Parathyroid adenoma (tissue), 2 donors: Measurements from ENCODE around the gene GRAMD4.

Experiments used
- H2AFZ ChIP-seq: fragments of 300-600 bp; sonication (generic); one replicate; pipeline ENCODE4 v1.7.0; 2017; ENCODE audit warnings: antibody characterized with exemption, mild to moderate bottlenecking
- H3K27ac ChIP-seq: fragments of 300-600 bp; sonication (generic); one replicate; pipeline ENCODE4 v1.7.0; 2017
- H3K27me3 ChIP-seq: fragments of 300-600 bp; sonication (generic); one replicate; pipeline ENCODE4 v1.7.0; 2017; ENCODE audit warnings: low read length; ENCODE audit not compliant: control insufficient read depth, insufficient read depth
- H3K36me3 ChIP-seq: fragments of 300-600 bp; sonication (generic); one replicate; pipeline ENCODE4 v1.7.0; 2017; ENCODE audit warnings: low read length; ENCODE audit not compliant: control insufficient read depth, insufficient read depth
- H3K4me1 ChIP-seq: fragments of 300-600 bp; sonication (generic); one replicate; pipeline ENCODE4 v1.7.0; 2017; ENCODE audit warnings: control low read depth
- H3K4me2 ChIP-seq: fragments of 300-600 bp; sonication (generic); one replicate; pipeline ENCODE4 v1.7.0; 2017; ENCODE audit warnings: low read length
- H3K4me3 ChIP-seq: fragments of 300-600 bp; sonication (generic); one replicate; pipeline ENCODE4 v1.7.0; 2017; ENCODE audit warnings: low read depth, low read length
- H3K79me2 ChIP-seq: fragments of 300-600 bp; sonication (generic); one replicate; pipeline ENCODE4 v1.7.0; 2017; ENCODE audit warnings: control low read depth
- H3K9ac ChIP-seq: fragments of 300-600 bp; sonication (generic); one replicate; pipeline ENCODE4 v1.7.0; 2017; ENCODE audit warnings: mild to moderate bottlenecking
- H3K9me3 ChIP-seq: fragments of 300-600 bp; sonication (generic); one replicate; pipeline ENCODE4 v1.7.0; 2017; ENCODE audit warnings: low read length; ENCODE audit not compliant: control insufficient read depth
- CTCF ChIP-seq: fragments of 300-600 bp; sonication (generic); IDR thresholded peaks from one replicate; pipeline ENCODE4 v1.7.0; 2017; ENCODE audit warnings: antibody characterized with exemption, mild to moderate bottlenecking
- donor health status: primary hyperparathyroidism.

The GRAMD4 gene

GRCh38 chr22:46675479-46675878, 55.3 kb downstream of the GRAMD4 start:
- no peaks in the 10 kb centered on the region for H3K9me3 ChIP-seq
- H3K36me3 ChIP-seq = no peaks in the 10 kb centered on the region
- no peak overlapping the region for H3K27ac ChIP-seq
- H3K4me2 ChIP-seq = no peak overlapping the region
- H2AFZ ChIP-seq = no peak overlapping the region
- no peak overlapping the region for H3K4me3 ChIP-seq
- no peaks in the 10 kb centered on the region for H3K4me1 ChIP-seq
- TF ChIP-seq CTCF = no peak
- no peaks in the 10 kb centered on the region for H3K79me2 ChIP-seq
- no peaks in the 10 kb centered on the region for H3K27me3 ChIP-seq
- H3K9ac ChIP-seq = no peak overlapping the region

- no peak overlapping the region for H3K4me2 ChIP-seq
- no peak for TF ChIP-seq CTCF
- no peak overlapping the region for H3K27ac ChIP-seq
- no peaks in the 10 kb centered on the region for H3K79me2 ChIP-seq
- H3K27me3 ChIP-seq = no peaks in the 10 kb centered on the region
- no peak overlapping the region for H3K9ac ChIP-seq
- H3K4me3 ChIP-seq = no peak overlapping the region
- H3K9me3 ChIP-seq = no peaks in the 10 kb centered on the region
- H3K4me1 ChIP-seq = no peaks in the 10 kb centered on the region
- no peaks in the 10 kb centered on the region for H3K36me3 ChIP-seq
- H2AFZ ChIP-seq = no peak overlapping the region
Measured at GRCh38 chr22:46675938-46676337, 55.8 kb downstream of the GRAMD4 start.

GRCh38 chr22:46676479-46676878, 56.3 kb downstream of the GRAMD4 start:
- no peak for TF ChIP-seq CTCF
- H3K27me3 ChIP-seq = no peaks in the 10 kb centered on the region
- H3K9me3 ChIP-seq = no peaks in the 10 kb centered on the region
- H3K79me2 ChIP-seq = no peaks in the 10 kb centered on the region
- no peaks in the 10 kb centered on the region for H3K4me1 ChIP-seq
- H3K27ac ChIP-seq = no peak overlapping the region
- no peaks in the 10 kb centered on the region for H3K36me3 ChIP-seq
- H3K4me2 ChIP-seq = no peak overlapping the region
- no peak overlapping the region for H3K9ac ChIP-seq
- no peak overlapping the region for H3K4me3 ChIP-seq
- H2AFZ ChIP-seq = no peak overlapping the region

- H3K36me3 ChIP-seq = no peaks in the 10 kb centered on the region
- no peak overlapping the region for H2AFZ ChIP-seq
- no peaks in the 10 kb centered on the region for H3K9me3 ChIP-seq
- no peaks in the 10 kb centered on the region for H3K79me2 ChIP-seq
- no peaks in the 10 kb centered on the region for H3K27me3 ChIP-seq
- H3K27ac ChIP-seq = no peak overlapping the region
- no peak for TF ChIP-seq CTCF
- H3K4me2 ChIP-seq = no peak overlapping the region
- H3K9ac ChIP-seq = no peak overlapping the region
- H3K4me3 ChIP-seq = no peak overlapping the region
- no peaks in the 10 kb centered on the region for H3K4me1 ChIP-seq
Measured at GRCh38 chr22:46676881-46677280, 56.7 kb downstream of the GRAMD4 start.

GRCh38 chr22:46677323-46678002, 57.3 kb downstream of the GRAMD4 start:
- Histone ChIP-seq H3K36me3 (no peaks in the 10 kb centered on the region), H3K9me3 (no peaks in the 10 kb centered on the region), H3K79me2 (no peaks in the 10 kb centered on the region), H3K4me3 (no peak overlapping the region), H3K27me3 (no peaks in the 10 kb centered on the region), H3K4me1 (no peaks in the 10 kb centered on the region), H3K4me2 (no peak overlapping the region), H2AFZ (no peak overlapping the region), H3K27ac (no peak overlapping the region), H3K9ac (no peak overlapping the region)
- TF ChIP-seq CTCF = no peak
